ENCODE results near the gene GDI2.

DNA sequence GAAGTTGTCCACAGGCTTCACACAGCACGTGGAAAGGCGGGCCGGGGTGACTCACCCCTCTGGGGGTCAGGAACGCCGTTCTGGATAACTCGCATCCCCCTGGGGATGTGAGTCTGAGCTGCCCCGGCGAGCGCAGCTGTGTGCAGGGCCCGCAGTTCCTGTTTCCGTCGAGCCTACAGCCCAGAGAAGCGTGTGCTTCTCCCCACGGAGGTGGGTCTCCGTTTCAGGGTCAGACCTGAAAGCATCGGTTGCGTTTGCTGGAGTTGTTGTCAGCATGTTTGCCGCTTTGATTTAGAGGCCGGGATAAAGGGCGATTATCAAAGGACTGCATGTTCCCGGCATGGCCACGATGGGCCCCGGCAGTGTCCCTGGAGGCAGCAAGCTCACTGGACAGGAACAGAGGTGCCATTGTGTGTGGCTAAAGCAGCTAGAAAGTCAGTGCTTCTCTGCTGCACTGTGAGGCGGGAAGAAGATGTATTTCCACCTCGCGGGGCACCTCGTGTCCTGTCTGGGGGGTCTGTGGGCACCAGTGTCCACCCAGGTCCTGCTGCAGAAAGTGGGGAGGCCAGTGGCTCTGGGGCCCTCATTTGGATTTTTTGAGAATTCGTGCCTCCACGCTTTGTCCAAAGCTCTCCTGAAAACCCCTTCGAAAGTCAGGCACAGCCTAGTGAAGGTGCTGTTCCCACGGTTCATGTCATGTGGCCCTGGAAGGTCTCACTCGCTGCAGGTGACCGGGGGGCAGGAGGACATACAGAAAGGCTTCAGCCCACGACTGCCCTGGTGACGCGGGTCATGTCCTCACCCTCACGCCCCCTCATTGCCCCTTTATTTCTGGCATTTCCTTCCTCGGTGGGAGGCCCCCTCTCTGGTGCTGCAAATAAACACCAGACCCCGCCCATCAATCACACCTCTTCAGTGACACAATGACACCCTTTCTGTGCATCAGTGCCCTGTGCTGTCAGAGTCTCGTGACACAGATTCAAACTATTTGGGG, 27.4 kb upstream of the GDI2 start:
- TF ChIP-seq POLR2A (IDR thresholded peaks at IDR 0.05) (no peak), POLR2AphosphoS5 (IDR thresholded peaks at IDR 0.05) (no peak), EP300 (IDR thresholded peaks at IDR 0.05) (no peak)
- TF ChIP-seq, protein P1, sequence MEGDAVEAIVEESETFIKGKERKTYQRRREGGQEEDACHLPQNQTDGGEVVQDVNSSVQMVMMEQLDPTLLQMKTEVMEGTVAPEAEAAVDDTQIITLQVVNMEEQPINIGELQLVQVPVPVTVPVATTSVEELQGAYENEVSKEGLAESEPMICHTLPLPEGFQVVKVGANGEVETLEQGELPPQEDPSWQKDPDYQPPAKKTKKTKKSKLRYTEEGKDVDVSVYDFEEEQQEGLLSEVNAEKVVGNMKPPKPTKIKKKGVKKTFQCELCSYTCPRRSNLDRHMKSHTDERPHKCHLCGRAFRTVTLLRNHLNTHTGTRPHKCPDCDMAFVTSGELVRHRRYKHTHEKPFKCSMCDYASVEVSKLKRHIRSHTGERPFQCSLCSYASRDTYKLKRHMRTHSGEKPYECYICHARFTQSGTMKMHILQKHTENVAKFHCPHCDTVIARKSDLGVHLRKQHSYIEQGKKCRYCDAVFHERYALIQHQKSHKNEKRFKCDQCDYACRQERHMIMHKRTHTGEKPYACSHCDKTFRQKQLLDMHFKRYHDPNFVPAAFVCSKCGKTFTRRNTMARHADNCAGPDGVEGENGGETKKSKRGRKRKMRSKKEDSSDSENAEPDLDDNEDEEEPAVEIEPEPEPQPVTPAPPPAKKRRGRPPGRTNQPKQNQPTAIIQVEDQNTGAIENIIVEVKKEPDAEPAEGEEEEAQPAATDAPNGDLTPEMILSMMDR (IDR thresholded peaks at IDR 0.05): no peak

Measured in upper lobe of left lung (tissue), 4 donors.